Pancreas (tissue), 10 donors: Measurements from ENCODE around the gene MOV10L1. TPM values are rescaled to one million over a fixed set of nuclear protein-coding genes. Genes with fewer than 3 reads are reported as not detected.
A peak's percentile ranks its signal among the peaks of the same experiment; 100 is the strongest.
"Not testable (repeated sequence)": the region's sequence is repeated elsewhere in the genome, so short reads cannot be mapped to it uniquely, and the experiment has no call there.

ENCODE experiments used
- ATAC-seq, 4 donors: fragments of 200-7000 bp; cut with Tn5 transposase; one replicate each; pipeline versions ENCODE4 v1.8.0 to v1.9.1; 2020; ENCODE audit warnings: mild to moderate bottlenecking in 4 of 4, moderate library complexity in 4 of 4
- DNase-seq, 6 donors: peaks; one replicate each; pipeline ENCODE4 v3.0.0-alpha.2; 2020
- FAIRE-seq: peaks from 2 replicates; lab custom pipeline; 2012; peaks lifted over from hg19 to GRCh38; lab: Jason Lieb, UNC
- H3K27ac ChIP-seq, 4 donors: fragments of 200-600 bp; sonication (generic); 1 replicate in 3 of 4; 2 replicates in 1 of 4; pipeline versions ENCODE4 v1.5.0 to v1.8.0; 2020
- H3K27me3 ChIP-seq, 4 donors: fragments of 200-600 bp; one replicate each; pipeline ENCODE4 v1.8.0; 2021
- H3K36me3 ChIP-seq, 3 donors: fragments of 200-600 bp; sonication (generic) in 1 of 3; one replicate each; pipeline versions ENCODE4 v1.5.0 to v1.8.0; 2020 to 2021
- H3K4me1 ChIP-seq, 3 donors: fragments of 200-600 bp; one replicate each; pipeline ENCODE4 v1.8.0; 2021
- H3K4me3 ChIP-seq, 4 donors: fragments of 200-600 bp; sonication (generic) in 2 of 4; one replicate each; pipeline versions ENCODE4 v1.5.0 to v1.8.0; 2020 to 2021
- H3K9me3 ChIP-seq, 4 donors: fragments of 200-600 bp; one replicate each; pipeline ENCODE4 v1.8.0; 2021
- WGBS, 2 donors: extraction: QIAGEN DNeasy Blood & Tissue Kit; methylation state at CpG; one replicate each; pipeline ENCODE4 v1.1.7; 2013; 5-methylcytosine and 5-hydroxymethylcytosine counted together
- intact Hi-C, 3 donors: fragments of 100-400 bp; cut with DNase I; formaldehyde crosslinking; loops; one replicate each; pipeline versions ENCODE4 v1.11.1 to v1.14.2; 2022
- polyA plus RNA-seq, 2 donors: library from polyadenylated mRNA; stranded (reverse); fragments of 200-250 nt; gene quantifications; one replicate each; pipeline ENCODE4 v1.2.3, GENCODE V29; 2013
- total RNA-seq, 6 donors: library from RNA; stranded (reverse); fragmentation: NEBNext Ultra II Directional in 4 of 6; extraction: Animal tissue kit (Norgen Biotek cat#: 25700) in 4 of 6; gene quantifications; one replicate each; pipeline versions ENCODE4 v1.2.1 to v1.2.4, GENCODE V29; 2021 to 2023
- TF ChIP-seq, protein P1 (sequence below), 4 donors: fragments of 200-600 bp; sonication (generic) in 3 of 4; IDR thresholded peaks; one replicate each; pipeline versions ENCODE4 v1.5.0 to v1.8.0; 2021; ENCODE audit warnings: antibody characterized with exemption in 4 of 4
- donor health status: healthy with polysubstance abuse.
- donor health status: DM: no; HTN: no; CAD: no; lungs with moderate emphysema.
- donor health status: DM: no; HTN: no; CAD: no.
- donor health status: control.
- donor health status: control.
- donor health status: Bipolar disorder and iron deficiency.
- donor health status: DM: yes; HTN: yes; CAD: no.
- donor health status: DM: no; HTN: no; CAD: no.
- donor health status: DM: no; HTN: no; CAD: no.
- donor health status: DM: yes; HTN: yes; CAD: no.

MOV10L1 gene
- total and polyA plus RNA-seq, 8 donors = 0.09 to 1.9 (median 0.26) TPM; not detected in 1

DNA sequence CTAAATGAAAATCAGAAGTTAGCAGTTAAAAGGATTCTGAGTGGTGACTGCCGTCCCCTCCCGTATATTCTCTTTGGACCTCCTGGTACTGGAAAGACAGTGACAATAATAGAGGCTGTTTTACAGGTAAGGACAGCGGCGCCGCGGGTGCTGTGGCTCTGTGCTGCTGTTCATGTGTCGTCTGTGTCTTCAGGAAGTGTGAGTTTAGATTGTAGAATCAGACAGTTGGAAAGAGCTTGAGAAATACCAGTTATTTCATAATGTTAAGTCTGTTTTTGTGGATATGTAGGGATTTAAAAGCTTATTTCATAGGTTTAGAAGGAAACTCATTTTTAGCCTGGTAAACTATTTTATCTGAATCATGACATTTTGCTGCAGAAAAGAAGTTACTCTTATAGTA, 53.3 kb downstream of the MOV10L1 start:
- ATAC-seq = no peak

DNA sequence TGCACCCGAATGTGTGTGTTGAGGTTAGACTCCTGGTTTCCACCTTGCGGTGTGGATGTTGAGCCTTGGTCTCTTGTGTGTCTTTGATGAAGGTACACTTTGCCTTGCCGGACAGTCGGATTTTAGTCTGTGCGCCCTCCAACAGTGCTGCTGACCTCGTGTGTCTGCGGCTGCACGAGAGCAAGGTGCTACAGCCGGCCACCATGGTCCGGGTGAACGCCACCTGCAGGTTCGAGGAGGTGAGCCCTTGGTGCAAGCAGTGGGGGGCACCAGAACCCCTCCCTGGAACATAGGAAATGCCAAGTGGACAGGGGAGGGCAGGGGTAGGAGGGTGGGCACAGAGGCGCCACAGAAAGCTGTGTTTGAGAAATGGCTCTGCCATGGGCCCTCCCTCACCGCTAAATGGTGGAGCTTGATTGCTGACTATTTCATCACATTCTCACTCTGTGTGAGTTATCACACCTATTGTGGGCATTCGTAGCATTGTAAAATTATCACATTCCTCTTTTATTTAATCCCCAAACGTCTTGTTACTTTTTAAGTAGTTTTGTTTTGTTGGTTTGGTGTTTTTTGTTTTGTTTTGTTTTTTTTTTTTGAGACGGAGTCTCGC, 54.3 kb downstream of the MOV10L1 start:
- no peaks in the 10 kb centered on the region for H3K9me3 ChIP-seq
- intact Hi-C loops = no loop called here
- no peak for ATAC-seq
- DNase-seq = no peak
- H3K36me3 ChIP-seq = no peaks in the 10 kb centered on the region
- H3K27me3 ChIP-seq = no peaks in the 10 kb centered on the region
- no peak overlapping the region for H3K27ac ChIP-seq
- WGBS, 2 donors = 81 to 83% methylated on average over 18 of the region's 18 CpGs
- H3K4me3 ChIP-seq = no peak overlapping the region
- no peaks in the 10 kb centered on the region for H3K4me1 ChIP-seq
- TF ChIP-seq, protein P1, sequence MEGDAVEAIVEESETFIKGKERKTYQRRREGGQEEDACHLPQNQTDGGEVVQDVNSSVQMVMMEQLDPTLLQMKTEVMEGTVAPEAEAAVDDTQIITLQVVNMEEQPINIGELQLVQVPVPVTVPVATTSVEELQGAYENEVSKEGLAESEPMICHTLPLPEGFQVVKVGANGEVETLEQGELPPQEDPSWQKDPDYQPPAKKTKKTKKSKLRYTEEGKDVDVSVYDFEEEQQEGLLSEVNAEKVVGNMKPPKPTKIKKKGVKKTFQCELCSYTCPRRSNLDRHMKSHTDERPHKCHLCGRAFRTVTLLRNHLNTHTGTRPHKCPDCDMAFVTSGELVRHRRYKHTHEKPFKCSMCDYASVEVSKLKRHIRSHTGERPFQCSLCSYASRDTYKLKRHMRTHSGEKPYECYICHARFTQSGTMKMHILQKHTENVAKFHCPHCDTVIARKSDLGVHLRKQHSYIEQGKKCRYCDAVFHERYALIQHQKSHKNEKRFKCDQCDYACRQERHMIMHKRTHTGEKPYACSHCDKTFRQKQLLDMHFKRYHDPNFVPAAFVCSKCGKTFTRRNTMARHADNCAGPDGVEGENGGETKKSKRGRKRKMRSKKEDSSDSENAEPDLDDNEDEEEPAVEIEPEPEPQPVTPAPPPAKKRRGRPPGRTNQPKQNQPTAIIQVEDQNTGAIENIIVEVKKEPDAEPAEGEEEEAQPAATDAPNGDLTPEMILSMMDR (IDR thresholded peaks at IDR 0.05) = no peak
- no peak for FAIRE-seq

More for the DNA sequence above, 53.3 kb downstream of the MOV10L1 start:
- intact Hi-C loops = no loop called here
- Histone ChIP-seq H3K9me3 (no peaks in the 10 kb centered on the region), H3K4me3 (no peak overlapping the region), H3K27ac (no peak overlapping the region), H3K36me3 (no peaks in the 10 kb centered on the region), H3K4me1 (no peaks in the 10 kb centered on the region), H3K27me3 (no peaks in the 10 kb centered on the region)
- FAIRE-seq = no peak
- TF ChIP-seq, protein P1 (IDR thresholded peaks at IDR 0.05) = no peak
- DNase-seq = no peak
- WGBS, 2 donors = 85 to 88% methylated on average over 7 of the region's 7 CpGs

DNA sequence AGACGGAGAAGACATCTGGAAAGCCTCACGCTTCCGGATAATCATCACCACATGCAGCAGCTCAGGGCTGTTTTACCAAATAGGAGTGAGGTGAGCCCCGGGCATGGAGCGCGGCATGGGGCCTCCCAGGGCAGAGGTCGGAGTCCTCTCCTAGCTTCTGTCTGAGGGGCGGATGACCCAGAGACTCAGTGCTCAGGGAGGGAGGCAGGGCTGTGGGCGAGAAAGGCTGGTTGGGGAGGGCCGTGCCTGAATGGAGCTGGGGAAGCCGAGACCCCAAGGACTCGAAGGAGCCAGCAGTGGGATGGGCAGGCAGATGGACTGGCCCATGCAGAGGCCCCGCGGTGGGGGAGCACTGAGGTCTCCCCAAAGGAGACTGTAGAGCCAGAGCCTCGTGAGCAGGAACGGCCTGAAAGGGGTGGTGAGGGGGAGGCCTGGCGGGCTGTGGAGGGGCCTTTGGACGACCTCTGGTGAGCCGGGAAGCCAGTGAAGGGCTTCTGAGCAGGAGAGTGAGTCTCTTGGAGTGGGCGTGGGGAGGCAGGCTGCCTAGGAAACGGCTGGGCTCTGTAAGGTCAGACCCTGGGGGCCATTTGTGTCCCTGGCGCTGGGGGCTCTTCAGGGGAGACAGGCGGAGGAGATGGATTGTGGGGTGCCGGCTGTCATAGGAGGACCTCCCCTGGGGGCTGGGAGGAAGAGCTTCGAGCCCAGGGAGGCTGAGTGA, 56.1 kb downstream of the MOV10L1 start:
- 59 to 77% methylated on average over 25 of the region's 25 CpGs for WGBS, 2 donors
- FAIRE-seq = no peak
- TF ChIP-seq, protein P1 (IDR thresholded peaks at IDR 0.05) = no peak
- DNase-seq = no peak
- H3K27me3 ChIP-seq = no peaks in the 10 kb centered on the region
- ATAC-seq = no peak
- no peak overlapping the region for H3K27ac ChIP-seq
- H3K4me1 ChIP-seq = no peaks in the 10 kb centered on the region
- intact Hi-C loops = loop anchor here in 1 of 3 donors (2.0 kb wide), 1 partner anchor 65 kb away; no protein-coding TSS in a partner anchor
- no peaks in the 10 kb centered on the region for H3K36me3 ChIP-seq
- H3K9me3 ChIP-seq = no peaks in the 10 kb centered on the region
- no peak overlapping the region for H3K4me3 ChIP-seq

DNA sequence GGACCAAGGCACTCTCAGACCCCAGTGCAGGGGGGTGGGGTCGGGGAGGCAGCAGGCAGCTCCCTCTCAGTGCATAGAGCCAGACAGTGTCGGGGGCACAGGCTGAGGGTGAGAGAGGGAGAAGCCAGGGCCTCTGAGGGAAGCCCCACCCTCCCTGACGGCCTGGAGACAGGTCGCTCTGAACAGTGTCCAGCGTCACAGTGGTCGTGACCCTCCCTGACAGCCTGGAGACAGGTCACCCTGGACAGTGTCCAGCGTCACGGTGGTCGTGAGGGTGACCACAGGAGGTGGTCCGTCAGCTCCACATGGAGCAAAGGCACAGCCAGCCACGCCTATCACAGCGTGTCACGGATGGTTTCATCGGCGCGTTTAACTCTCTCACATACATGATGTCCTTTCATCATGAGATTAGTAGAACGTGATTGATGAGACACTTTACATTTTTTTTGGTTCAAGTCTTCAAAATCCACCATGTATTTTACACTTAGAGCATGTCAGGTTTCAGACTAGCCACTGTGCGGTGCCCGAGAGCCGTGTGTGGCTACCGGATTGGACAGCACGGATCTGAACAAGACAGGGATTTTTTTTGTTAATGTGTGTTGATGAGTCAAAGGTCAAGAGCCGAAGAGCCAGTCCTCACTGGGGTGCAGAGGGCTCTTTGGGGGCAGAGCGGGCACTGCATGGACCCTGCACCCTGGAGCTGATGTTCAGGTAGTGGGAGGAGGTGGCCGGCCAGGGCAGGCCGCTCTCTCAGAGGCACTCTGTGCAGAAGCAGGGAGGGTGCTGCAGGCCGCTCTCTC, 56.8 kb downstream of the MOV10L1 start:
- Histone ChIP-seq H3K27ac (no peak overlapping the region), H3K27me3 (no peaks in the 10 kb centered on the region), H3K4me3 (no peak overlapping the region), H3K36me3 (no peaks in the 10 kb centered on the region), H3K9me3 (no peaks in the 10 kb centered on the region), H3K4me1 (no peaks in the 10 kb centered on the region)
- intact Hi-C loops = loop anchor here in 1 of 3 donors (2.0 kb wide), 1 partner anchor 64 kb away; no protein-coding TSS in a partner anchor
- DNase-seq (peak in 5 of 6 donors; percentile 48 to 82 (median 68)), ATAC-seq (peak; percentile 60 to 78 (median 74)), FAIRE-seq (no peak)
- WGBS, 2 donors = 28 to 40% methylated on average over 26 to 27 of the region's 27 CpGs
- TF ChIP-seq, protein P1 (IDR thresholded peaks at IDR 0.05) = peak; percentile 8 to 56 (median 39)

DNA sequence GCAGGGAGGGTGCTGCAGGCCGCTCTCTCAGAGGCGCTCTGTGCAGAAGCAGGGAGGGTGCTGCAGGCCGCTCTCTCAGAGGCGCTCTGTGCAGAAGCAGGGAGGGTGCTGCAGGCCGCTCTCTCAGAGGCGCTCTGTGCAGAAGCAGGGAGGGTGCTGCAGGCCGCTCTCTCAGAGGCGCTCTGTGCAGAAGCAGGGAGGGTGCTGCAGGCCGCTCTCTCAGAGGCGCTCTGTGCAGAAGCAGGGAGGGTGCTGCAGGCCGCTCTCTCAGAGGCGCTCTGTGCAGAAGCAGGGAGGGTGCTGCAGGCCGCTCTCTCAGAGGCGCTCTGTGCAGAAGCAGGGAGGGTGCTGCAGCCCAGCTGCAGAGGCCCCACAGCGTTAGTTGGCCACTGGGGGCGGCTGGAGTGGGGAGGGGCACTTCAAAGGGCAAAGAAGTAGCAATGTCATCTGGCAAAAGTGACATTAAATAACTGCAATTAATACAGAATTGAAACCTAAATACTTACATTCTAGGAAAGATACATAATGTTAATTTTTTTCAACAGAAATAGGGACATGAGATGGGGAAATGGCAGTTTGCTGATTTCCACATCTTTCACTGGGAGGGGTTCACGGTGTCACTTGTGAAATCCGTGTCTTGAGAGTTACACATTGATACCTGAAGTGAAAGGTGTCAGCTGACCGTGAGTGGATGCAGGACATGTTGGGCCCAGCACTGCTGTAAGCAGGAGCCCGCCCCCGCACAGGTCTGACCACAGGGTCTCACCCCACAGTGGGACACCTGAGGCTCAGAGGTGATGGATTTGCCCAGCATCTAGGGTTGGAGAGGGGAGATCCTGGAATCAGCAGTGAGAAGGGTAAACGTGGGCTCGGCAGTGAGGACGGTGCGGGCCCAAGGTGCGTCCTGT, 57.7 kb downstream of the MOV10L1 start:
- not testable (repeated sequence) for H3K27me3 ChIP-seq, FAIRE-seq, H3K36me3 ChIP-seq, H3K27ac ChIP-seq, H3K4me3 ChIP-seq, H3K9me3 ChIP-seq, ATAC-seq, H3K4me1 ChIP-seq, DNase-seq
- intact Hi-C loops = loop anchor here in 2 of 3 donors (2.0 kb wide), 1 partner anchor 63 kb away; no protein-coding TSS in a partner anchor
- 86 to 88% methylated on average over 13 to 15 of the region's 26 CpGs for WGBS, 2 donors
